Stimulated activated naive CD4-positive, alpha-beta T cell (primary cell): ENCODE data around the gene PRKCB.

Experiments
- DNase-seq, 6 experiments: peaks; one replicate each; lab custom pipeline; 2025; lab: John Stamatoyannopoulos, UW

PRKCB gene

DNA sequence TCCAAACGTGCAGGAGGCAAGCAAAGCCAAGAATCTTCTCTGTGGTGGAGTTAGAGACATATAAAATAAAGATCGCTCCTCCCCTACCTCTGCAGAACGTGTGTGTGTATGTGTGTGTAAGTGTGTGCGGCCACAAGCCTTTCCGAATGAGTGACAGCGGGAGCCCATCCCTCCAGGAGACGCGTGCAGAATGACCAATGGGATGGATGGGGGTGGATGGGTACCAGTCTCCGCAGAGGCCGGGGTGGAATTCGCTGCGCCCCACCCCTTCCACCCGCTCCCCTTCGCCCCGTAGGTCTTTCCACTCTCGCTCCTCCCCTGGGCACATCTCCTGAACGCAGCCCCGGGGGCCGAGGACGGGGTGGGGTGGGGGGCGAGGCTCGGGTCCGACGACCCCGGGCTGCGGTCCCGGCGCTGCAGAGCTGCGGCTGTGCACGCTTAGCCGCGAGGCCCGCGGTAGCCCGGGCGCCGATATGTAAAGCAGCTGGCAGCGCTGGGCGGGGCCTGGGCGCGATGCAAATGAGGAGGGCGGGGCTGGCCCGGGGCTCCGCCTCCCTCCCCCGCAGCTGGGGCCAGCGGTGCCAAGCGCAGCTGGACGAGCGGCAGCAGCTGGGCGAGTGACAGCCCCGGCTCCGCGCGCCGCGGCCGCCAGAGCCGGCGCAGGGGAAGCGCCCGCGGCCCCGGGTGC lies at the start of gene PRKCB:
Gene PRKCB (plus strand): TSS at position 594 of the 688 bp plus-strand sequence.
- peak; percentile 74 to 90 (median 86) for DNase-seq

- no peak for DNase-seq
Measured at GRCh38 chr16:23786964-23787561, 48.7 kb upstream of the PRKCB start.

GRCh38 chr16:23788685-23789084 lies 47.1 kb upstream of the PRKCB start:
- no peak for DNase-seq

DNA sequence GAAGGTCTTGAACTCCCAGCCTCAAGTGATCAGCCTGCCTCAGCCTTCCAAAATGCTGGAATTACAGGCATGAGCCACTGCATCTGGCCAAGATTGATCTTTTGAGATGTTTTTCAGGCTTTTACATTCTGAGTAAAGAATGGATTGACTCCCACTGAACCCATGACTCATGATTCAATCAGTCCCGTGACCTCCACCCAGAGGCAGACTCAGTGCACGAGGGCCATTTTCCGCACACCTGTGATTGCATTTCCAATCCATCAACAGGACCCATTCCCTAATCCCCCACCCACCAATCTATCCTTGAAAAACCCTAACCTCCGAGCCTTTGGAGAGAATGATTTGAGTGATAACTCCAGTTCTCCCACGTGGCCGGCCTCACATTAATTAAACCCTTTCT lies 40.4 kb upstream of the PRKCB start:
- no peak for DNase-seq

GRCh38 chr16:23796941-23797340 lies 38.8 kb upstream of the PRKCB start:
- no peak for DNase-seq

- peak; percentile 21 to 75 (median 66) for DNase-seq
Measured at GRCh38 chr16:23801378-23801777, 34.4 kb upstream of the PRKCB start.

GRCh38 chr16:23802776-23803175 lies 33.0 kb upstream of the PRKCB start:
- DNase-seq: no peak

GRCh38 chr16:23803591-23804123 lies 32.1 kb upstream of the PRKCB start:
- peak; percentile 28 to 68 (median 49) for DNase-seq

DNA sequence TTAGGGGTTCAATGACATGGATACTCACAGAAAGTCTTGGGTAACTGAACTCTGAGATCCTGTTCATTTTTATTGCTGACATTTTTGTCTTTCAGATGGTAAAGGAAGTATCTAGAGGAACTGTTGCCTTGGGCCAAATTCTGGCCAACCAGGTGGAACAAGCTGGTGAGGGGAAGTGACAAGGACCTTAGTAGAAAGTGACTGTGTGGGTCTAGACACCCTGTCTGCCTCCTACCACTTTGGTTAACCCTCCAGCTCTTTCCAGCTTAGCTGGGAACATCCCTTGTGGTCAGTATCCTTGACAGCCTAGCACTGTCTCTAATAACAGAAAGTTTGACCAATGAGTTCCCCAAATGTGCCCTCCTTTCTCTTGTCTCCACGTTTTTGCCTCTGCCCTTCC lies 28.8 kb upstream of the PRKCB start:
- DNase-seq: no peak

- no peak for DNase-seq
Measured at GRCh38 chr16:23821467-23821866, 14.3 kb upstream of the PRKCB start.

DNA sequence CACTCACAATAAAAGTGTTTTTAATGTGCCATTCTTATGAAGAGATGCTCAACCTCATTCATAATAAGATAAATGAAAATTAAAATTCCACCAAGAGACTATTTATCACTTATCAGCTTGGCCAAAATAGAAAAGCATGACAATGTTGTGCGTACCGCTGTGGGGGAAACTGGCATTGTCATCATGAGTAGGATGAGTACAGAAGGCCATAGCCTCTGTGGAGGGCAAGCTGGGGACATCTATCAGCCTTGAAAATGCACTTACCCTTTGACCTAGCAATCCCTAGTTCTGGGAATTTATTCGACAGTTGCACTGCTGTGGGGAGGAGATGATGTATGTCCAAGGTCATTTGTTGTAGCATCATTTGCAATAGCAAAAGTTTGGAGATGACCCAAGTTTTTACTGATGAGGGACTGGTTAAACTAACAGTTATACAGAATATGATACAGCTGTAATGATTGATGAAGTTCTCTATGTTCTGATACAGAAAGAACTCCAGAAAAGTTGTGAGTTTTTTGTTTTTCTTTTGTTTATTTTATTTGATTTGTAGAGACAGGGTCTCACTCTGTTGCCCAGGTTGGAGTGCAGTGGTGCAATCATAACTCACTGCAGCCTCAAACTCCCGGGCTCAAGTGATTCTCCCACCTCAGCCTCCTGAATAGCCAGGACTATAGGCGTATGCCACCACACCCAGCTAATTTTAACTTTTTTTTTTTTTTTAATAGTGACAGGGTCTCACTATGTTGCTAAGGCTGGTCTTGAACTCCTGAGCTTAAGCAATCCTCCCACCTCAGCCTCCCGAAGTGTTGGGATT lies 13.7 kb upstream of the PRKCB start:
- no peak for DNase-seq

- no peak for DNase-seq
Measured at GRCh38 chr16:23823475-23824384, 12.1 kb upstream of the PRKCB start.

DNA sequence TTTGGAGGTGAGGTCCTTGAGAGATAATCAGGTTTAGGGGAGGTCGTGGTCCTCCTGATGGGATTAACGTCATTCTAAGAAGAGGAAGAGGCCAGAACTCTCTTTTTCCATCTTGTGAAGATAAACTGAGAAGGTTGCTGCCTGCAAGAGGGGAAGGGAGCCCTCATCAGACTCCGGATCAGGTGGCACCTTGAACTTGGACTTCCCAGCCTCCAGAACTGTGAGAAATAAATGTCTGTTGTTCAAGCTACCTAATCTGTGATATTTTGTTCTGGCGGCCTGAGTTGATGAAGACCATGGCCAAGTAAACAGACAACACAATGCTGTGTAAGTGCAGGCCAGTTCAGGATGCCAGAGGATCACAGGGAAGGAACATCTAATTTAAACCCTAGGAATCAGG lies 10.9 kb upstream of the PRKCB start:
- no peak for DNase-seq

- peak in 3 of 6 experiments; percentile 55 to 68 (median 65) for DNase-seq
Measured at GRCh38 chr16:23826528-23827045, 9.2 kb upstream of the PRKCB start.

DNA sequence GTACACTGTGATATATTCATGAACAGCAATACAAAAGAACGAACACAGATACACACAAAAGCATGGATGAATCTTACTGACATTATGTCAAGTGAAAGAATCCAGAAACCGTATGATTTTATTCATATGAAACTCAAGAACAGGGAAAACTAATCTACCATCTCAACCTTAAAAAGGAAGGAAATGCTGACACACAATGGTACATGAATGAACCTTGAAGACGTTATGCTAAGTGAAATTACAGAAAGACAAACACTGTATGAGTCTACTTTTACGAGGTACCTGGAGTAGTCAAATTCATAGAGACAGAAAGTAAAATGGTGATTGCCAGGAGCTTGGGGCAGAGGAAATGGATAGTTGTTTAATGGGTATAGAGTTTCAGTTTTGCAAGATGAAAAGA lies 8.7 kb upstream of the PRKCB start:
- peak in 3 of 6 experiments; percentile 11 to 43 (median 37) for DNase-seq

DNA sequence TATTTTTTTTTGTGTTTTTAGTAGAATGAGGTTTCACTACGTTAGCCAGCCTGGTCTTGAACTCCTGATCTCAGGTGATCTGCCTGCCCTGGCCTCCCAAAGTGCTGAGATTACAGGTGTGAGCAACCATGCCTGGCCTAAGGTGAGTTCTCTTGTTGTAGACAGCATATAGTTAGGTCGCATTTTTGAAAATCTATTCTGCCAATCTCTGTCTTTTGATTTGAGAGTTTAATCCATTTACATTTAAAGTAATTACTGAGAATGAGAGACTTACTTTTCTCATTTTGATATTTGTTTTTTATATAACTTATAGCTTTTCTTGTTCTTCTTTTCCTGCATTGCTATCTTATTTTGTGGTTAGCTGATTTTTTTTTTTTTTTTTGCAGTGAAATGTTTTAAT lies 6.3 kb upstream of the PRKCB start:
- no peak for DNase-seq

GRCh38 chr16:23830276-23830675 lies 5.5 kb upstream of the PRKCB start:
- DNase-seq: no peak

GRCh38 chr16:23832882-23833281 lies 2.9 kb upstream of the PRKCB start:
- no peak for DNase-seq

DNA sequence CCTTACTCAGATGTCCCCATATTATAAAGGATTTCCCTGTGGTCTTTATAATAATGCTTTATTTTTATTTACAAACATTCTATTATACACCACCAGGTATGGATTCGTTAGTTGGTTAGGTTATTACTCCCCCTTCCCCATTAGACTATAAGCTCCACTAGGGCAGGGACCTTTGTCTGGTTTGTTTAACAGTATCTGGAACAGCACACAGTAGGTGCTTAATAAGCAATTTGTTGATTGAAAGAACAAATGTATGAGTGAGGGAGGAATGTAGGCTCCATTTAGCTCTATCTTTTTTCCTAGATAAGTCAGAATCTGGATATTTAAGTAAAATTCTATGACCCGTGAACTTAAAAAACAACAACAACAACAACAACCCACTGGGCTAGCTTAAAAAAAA lies 2.3 kb upstream of the PRKCB start:
- DNase-seq: no peak

DNA sequence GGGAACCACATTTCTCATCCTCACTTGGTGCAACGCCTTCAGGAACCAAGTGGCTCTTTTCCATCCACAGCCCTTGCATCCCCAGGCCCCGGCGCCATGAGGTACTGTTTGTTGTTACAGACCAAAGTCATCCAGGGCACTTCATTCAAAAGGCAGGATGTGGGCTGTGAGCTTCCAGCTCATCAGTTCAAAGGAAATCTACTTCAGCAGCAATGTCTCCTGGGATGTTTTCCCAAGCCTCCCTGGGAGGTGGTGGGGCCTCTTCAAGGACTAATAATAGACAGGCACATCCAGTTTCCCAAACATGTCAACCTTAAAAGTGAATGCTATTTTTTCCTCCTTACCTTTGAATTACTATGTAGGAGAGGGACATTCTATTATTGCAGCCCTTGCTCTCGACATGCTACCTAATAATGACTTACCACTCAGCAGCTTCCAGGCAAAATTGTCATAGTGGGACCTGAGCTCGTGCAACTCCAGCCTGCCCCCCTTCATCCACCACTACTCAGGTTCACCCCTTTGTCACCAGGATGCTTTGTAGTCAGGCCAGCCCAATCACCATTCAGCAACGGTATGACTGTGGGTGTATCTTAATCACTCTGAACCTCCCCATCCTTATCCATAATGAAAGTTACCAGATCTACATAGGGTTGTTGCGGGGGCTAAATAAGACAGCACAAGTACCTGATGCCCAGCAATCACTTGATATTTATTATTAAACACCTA lies 1.7 kb upstream of the PRKCB start:
- DNase-seq: peak in 2 of 6 experiments; percentile 21 to 25

- no peak for DNase-seq
Measured at GRCh38 chr16:23836078-23836403, 258 bp downstream of the PRKCB start.
